TTC549 (cell line): ENCODE results near the gene RSRC1.
"Not testable (repeated sequence)": the region's sequence is repeated elsewhere in the genome, so short reads cannot be mapped to it uniquely, and the experiment has no call there.

Source experiments
- FAIRE-seq: peaks from 2 replicates; lab custom pipeline; 2012; peaks lifted over from hg19 to GRCh38; lab: Jason Lieb, UNC

Gene RSRC1

GRCh38 chr3:158531334-158531733 is 421.4 kb downstream of the RSRC1 start:
- no peak for FAIRE-seq

GRCh38 chr3:158532099-158532734 is 422.3 kb downstream of the RSRC1 start:
- peak; percentile 86 for FAIRE-seq

GRCh38 chr3:158535918-158536317 is 426.0 kb downstream of the RSRC1 start:
- FAIRE-seq, result no peak

GRCh38 chr3:158539414-158540014 is 429.6 kb downstream of the RSRC1 start:
- peak; percentile 68 for FAIRE-seq

GRCh38 chr3:158540066-158540465 is 430.2 kb downstream of the RSRC1 start:
- FAIRE-seq, result no peak

GRCh38 chr3:158548691-158549090 is 438.8 kb downstream of the RSRC1 start:
- FAIRE-seq, result no peak

- not testable (repeated sequence) for FAIRE-seq
Observed at GRCh38 chr3:158549938-158550337, 440.0 kb downstream of the RSRC1 start.

GRCh38 chr3:158552124-158552523 is 442.2 kb downstream of the RSRC1 start:
- no peak for FAIRE-seq

GRCh38 chr3:158559504-158559903 is 449.6 kb downstream of the RSRC1 start:
- no peak for FAIRE-seq

- FAIRE-seq, result no peak
Observed at GRCh38 chr3:158560979-158561378, 451.1 kb downstream of the RSRC1 start.

GRCh38 chr3:158562674-158563073 is 452.8 kb downstream of the RSRC1 start:
- FAIRE-seq, result no peak

- no peak for FAIRE-seq
Observed at GRCh38 chr3:158563076-158563475, 453.2 kb downstream of the RSRC1 start.

GRCh38 chr3:158565076-158565475 is 455.2 kb downstream of the RSRC1 start:
- no peak for FAIRE-seq

- FAIRE-seq, result no peak
Observed at GRCh38 chr3:158568784-158569183, 458.9 kb downstream of the RSRC1 start.

GRCh38 chr3:158569794-158570193 is 459.9 kb downstream of the RSRC1 start:
- no peak for FAIRE-seq

- FAIRE-seq, result peak; percentile 86
Observed at GRCh38 chr3:158570999-158571702, 461.3 kb downstream of the RSRC1 start, which contains the start of gene MLF1. MLF1 (plus strand) TSS chr3:158571194; CDS start chr3:158571301, 107 bp downstream.

GRCh38 chr3:158571969-158572765 is 462.3 kb downstream of the RSRC1 start:
- no peak for FAIRE-seq

- FAIRE-seq, result no peak
Observed at GRCh38 chr3:158572766-158573060, 462.8 kb downstream of the RSRC1 start.

GRCh38 chr3:158573714-158574113 is 463.8 kb downstream of the RSRC1 start:
- FAIRE-seq, result no peak

- FAIRE-seq, result no peak
Observed at GRCh38 chr3:158574646-158575045, 464.8 kb downstream of the RSRC1 start.

GRCh38 chr3:158590223-158590622 is 480.3 kb downstream of the RSRC1 start:
- FAIRE-seq, result no peak
